CD4-positive, alpha-beta T cell treated with Interleukin-1 beta for 1 hour (primary cell): ENCODE measurements around the gene RNF208.

ENCODE experiments used
- DNase-seq, 2 donors: peaks; one replicate each; pipeline ENCODE4 v3.0.0-alpha.2; 2020 to 2022

Gene RNF208

GRCh38 chr9:137174722-137175293 is 47.2 kb downstream of the RNF208 start:
- no peak for DNase-seq

- no peak for DNase-seq
These were observed 48.0 kb downstream of the RNF208 start for GRCh38 chr9:137173796-137174664.

GRCh38 chr9:137172901-137173795 is 48.9 kb downstream of the RNF208 start:
- no peak for DNase-seq

DNA sequence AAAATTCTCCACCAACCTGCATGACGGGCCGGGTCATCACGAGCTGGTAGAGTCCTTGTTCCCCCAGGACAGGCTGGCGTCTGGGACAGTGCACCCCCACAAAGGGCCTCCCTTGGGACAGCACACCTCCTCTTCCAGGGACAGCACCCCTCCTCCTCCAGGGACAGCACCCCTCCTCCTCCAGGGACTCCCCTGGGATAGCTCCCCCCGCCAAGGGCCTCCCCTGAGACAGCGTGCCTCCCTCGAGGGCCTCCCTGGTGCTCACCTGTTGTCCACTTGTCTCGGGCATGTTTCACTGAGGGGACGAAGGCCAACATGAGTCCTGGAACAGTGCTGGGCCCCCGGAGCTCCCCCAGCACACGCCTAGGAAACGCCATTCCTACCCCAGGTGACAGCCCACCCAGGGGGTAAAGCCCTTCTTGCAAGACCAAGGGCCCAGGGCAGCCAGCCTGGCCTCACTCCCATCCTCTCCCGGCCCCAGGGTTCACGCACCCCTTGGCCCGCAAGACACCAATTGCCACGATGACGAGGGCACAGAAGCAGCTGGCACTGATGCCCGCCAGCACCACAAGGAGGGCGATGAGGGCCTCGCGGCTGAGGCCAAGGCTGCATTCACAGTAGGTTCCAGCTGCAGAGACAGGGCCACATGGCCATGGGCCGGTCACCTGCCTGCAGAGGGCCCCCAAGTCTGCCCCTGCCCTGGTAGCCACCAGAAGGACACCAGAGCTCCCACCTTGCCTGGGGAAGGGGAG is 50.7 kb downstream of the RNF208 start:
- no peak for DNase-seq

DNA sequence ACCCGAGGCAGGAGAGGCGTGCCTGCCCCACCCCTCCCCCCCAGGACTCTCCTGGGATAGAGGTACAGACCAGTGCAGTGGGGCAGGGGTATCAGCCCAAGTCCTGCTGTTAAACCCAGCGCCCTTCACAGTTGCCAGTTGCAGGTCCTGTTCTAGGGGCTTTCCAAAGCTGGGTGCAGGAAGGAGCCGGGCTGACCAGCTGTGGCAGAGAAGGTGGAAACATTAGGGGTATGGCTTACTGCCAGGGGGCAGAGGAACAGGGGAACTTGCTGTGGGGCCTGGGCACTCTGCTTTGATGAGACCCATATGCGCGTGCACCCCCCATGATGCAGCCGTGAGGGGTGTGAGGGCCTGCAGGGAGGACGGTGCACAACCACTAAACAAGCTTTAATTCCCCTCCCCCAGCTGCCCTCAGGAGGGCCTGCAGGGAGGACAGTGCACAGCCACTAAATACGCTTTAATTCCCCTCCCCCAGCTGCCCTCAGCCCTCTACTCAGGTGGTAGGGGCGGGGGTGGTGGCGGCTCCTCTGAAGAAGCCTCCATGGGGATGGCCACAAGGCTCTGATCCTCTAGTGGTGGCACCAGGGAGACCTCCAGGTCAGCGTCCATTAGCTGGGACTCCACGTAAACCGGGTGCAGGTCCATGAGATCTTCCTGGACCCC is 51.4 kb downstream of the RNF208 start:
- DNase-seq = no peak
